ENCODE data around the gene BRD7.

Gene BRD7

GRCh38 chr16:50288920-50289319, 79.9 kb downstream of the BRD7 start:
- no peak for DNase-seq

GRCh38 chr16:50288026-50288425, 80.8 kb downstream of the BRD7 start:
- no peak for DNase-seq

- DNase-seq: no peak
Measured at GRCh38 chr16:50286681-50287080, 82.1 kb downstream of the BRD7 start.

- DNase-seq: no peak
Measured at GRCh38 chr16:50285406-50286003, 83.3 kb downstream of the BRD7 start.

GRCh38 chr16:50284131-50284911, 84.5 kb downstream of the BRD7 start:
- DNase-seq: no peak

GRCh38 chr16:50282955-50283631, 85.7 kb downstream of the BRD7 start:
- no peak for DNase-seq

- DNase-seq: no peak
Measured at GRCh38 chr16:50282010-50282538, 86.7 kb downstream of the BRD7 start.

- no peak for DNase-seq
Measured at GRCh38 chr16:50281391-50282009, 87.3 kb downstream of the BRD7 start.

- no peak for DNase-seq
Measured at GRCh38 chr16:50280932-50281331, 87.9 kb downstream of the BRD7 start.

GRCh38 chr16:50279504-50279865, 89.3 kb downstream of the BRD7 start:
- DNase-seq: no peak

- DNase-seq: no peak
Measured at GRCh38 chr16:50278251-50278650, 90.5 kb downstream of the BRD7 start.

- DNase-seq: no peak
Measured at GRCh38 chr16:50276801-50277555, 91.8 kb downstream of the BRD7 start.

- DNase-seq: no peak
Measured at GRCh38 chr16:50276326-50276640, 92.5 kb downstream of the BRD7 start.

- no peak for DNase-seq
Measured at GRCh38 chr16:50275428-50276325, 93.1 kb downstream of the BRD7 start.

GRCh38 chr16:50275098-50275415, 93.7 kb downstream of the BRD7 start:
- no peak for DNase-seq

- no peak for DNase-seq
Measured at GRCh38 chr16:50274326-50275097, 94.3 kb downstream of the BRD7 start.

- DNase-seq: no peak
Measured at GRCh38 chr16:50273888-50274325, 94.9 kb downstream of the BRD7 start.

- no peak for DNase-seq
Measured at GRCh38 chr16:50273382-50273690, 95.5 kb downstream of the BRD7 start.

GRCh38 chr16:50272687-50273381, 96.0 kb downstream of the BRD7 start:
- no peak for DNase-seq

- DNase-seq: no peak
Measured at GRCh38 chr16:50272111-50272571, 96.6 kb downstream of the BRD7 start.

All from NCI-H187 (cell line).